Trophoblast cell (in vitro differentiated cells and primary cell): Measurements from ENCODE around the gene OGFOD3.

Experiments
- DNase-seq, 2 donors: peaks; one replicate each; pipeline ENCODE4 v3.0.0-alpha.2; 2016
- H2AFZ ChIP-seq: 2 replicates; pipeline ENCODE4 v1.6.1; 2013; ENCODE audit warnings: low read length, moderate library complexity, mild to moderate bottlenecking; ENCODE audit not compliant: insufficient read depth, poor library complexity
- H2AK5ac ChIP-seq: 2 replicates; pipeline ENCODE4 v1.6.1; 2013; ENCODE audit warnings: mild to moderate bottlenecking, low read length
- H2BK120ac ChIP-seq: 2 replicates; pipeline ENCODE4 v1.6.1; 2013; ENCODE audit warnings: low read length, mild to moderate bottlenecking, moderate library complexity; ENCODE audit not compliant: insufficient read depth, poor library complexity
- H2BK12ac ChIP-seq: 2 replicates; pipeline ENCODE4 v1.6.1; 2013; ENCODE audit warnings: mild to moderate bottlenecking, low read length, moderate library complexity
- H2BK5ac ChIP-seq: 2 replicates; pipeline ENCODE4 v1.6.1; 2013; ENCODE audit warnings: low read length, low read depth, moderate library complexity, mild to moderate bottlenecking; ENCODE audit not compliant: poor library complexity
- H3K14ac ChIP-seq: 2 replicates; pipeline ENCODE4 v1.6.1; 2013; ENCODE audit warnings: mild to moderate bottlenecking, low read length
- H3K18ac ChIP-seq: 2 replicates; pipeline ENCODE4 v1.6.1; 2013; ENCODE audit warnings: mild to moderate bottlenecking, low read length
- H3K23ac ChIP-seq: 2 replicates; pipeline ENCODE4 v1.6.1; 2013; ENCODE audit warnings: low read length
- H3K27ac ChIP-seq: 2 replicates; pipeline ENCODE4 v1.5.1; 2013; ENCODE audit warnings: low read depth, mild to moderate bottlenecking, inconsistent platforms, low read length, moderate library complexity
- H3K27me3 ChIP-seq: 2 replicates; pipeline ENCODE4 v1.6.1; 2013; ENCODE audit warnings: inconsistent platforms, mild to moderate bottlenecking, low read length, moderate library complexity; ENCODE audit not compliant: insufficient read depth
- H3K36me3 ChIP-seq, 2 experiments: 1 replicate in 1 of 2; 2 replicates in 1 of 2; pipeline ENCODE4 v1.6.1; 2013; ENCODE audit warnings: low read length in 2 of 2, mild to moderate bottlenecking in 2 of 2, moderate library complexity in 1 of 2; ENCODE audit not compliant: insufficient read depth in 2 of 2, control insufficient read depth in 1 of 2
- H3K4ac ChIP-seq: 2 replicates; pipeline ENCODE4 v1.6.1; 2013; ENCODE audit warnings: low read depth, mild to moderate bottlenecking, low read length, moderate library complexity
- H3K4me1 ChIP-seq, 2 experiments: 1 replicate in 1 of 2; 2 replicates in 1 of 2; pipeline ENCODE4 v1.6.1; 2013; ENCODE audit warnings: low read length in 2 of 2, mild to moderate bottlenecking in 2 of 2, moderate library complexity in 1 of 2; ENCODE audit not compliant: insufficient read depth in 2 of 2, control insufficient read depth in 1 of 2
- H3K4me2 ChIP-seq: 2 replicates; pipeline ENCODE4 v1.6.1; 2013; ENCODE audit warnings: inconsistent platforms, mild to moderate bottlenecking, low read length, moderate library complexity
- H3K4me3 ChIP-seq: 2 replicates; pipeline ENCODE4 v1.5.1; 2013; ENCODE audit warnings: mild to moderate bottlenecking, low read depth, low read length, inconsistent platforms
- H3K79me1 ChIP-seq: one replicate; pipeline ENCODE4 v1.6.1; 2013; ENCODE audit warnings: low read length
- H3K79me2 ChIP-seq: 2 replicates; pipeline ENCODE4 v1.6.1; 2013; ENCODE audit warnings: low read length, mild to moderate bottlenecking; ENCODE audit not compliant: control insufficient read depth, insufficient read depth, poor library complexity
- H3K9ac ChIP-seq: 2 replicates; pipeline ENCODE4 v1.6.1; 2013; ENCODE audit warnings: mild to moderate bottlenecking, low read length
- H3K9me3 ChIP-seq: 2 replicates; pipeline ENCODE4 v1.6.1; 2013; ENCODE audit warnings: low read depth, mild to moderate bottlenecking, control low read depth, inconsistent platforms, low read length; ENCODE audit not compliant: insufficient read depth
- H4K12ac ChIP-seq: 2 replicates; pipeline ENCODE4 v1.6.1; 2013; ENCODE audit warnings: low read depth, mild to moderate bottlenecking, low read length, moderate library complexity
- H4K8ac ChIP-seq: 2 replicates; pipeline ENCODE4 v1.6.1; 2013; ENCODE audit warnings: low read depth, mild to moderate bottlenecking, low read length, moderate library complexity
- H4K91ac ChIP-seq: one replicate; pipeline ENCODE4 v1.6.1; 2013; ENCODE audit warnings: low read depth, mild to moderate bottlenecking, low read length, moderate library complexity
- WGBS: extraction: QIAGEN DNeasy Blood & Tissue Kit; methylation state at CpG from one replicate; pipeline ENCODE4 v1.1.7; 2013; ENCODE audit warnings: missing lambda C conversion rate; ENCODE audit not compliant: insufficient read length, insufficient coverage; ENCODE audit errors: extremely low coverage; 5-methylcytosine and 5-hydroxymethylcytosine counted together

Gene OGFOD3

DNA sequence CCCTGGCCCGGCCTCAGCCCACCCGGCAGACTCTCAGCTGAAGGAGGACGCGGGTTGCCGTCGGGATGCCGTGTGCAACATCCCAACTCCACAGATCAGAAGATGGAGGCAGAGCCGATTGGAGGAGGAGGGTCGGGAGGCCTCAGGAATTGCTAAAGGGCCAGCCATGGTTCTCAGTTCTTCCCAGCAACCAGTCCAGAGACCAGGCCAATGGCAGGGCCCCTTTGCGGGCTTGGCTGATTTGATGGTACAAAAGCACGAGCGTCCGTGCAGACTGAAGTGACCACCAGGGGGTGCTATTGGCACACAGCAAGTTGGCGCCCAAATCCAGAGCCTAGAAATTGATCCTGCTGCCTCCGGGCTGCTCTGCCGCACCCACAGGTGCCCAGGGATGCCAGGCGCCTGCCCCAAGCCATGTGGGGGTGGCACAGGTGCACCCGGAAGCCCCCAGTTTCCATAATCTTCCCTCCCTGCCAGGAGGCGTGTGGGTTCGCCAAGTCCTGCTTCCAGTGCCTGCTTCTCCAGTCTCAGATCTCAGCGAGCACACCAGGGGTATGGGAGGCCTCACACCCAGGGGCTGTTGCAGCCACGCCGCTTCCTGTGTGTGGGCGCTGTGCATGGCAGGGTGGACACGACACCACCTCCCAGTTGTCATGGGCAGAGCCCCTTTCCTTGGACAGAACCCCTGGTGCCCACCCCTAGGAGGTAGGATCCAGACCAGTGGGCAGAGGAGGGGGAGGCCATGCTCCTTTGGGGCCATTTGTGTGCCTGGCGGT, 66.5 kb downstream of the OGFOD3 start:
- Histone ChIP-seq H3K4me3 (peak overlapping the region; percentile 16), H3K4me2 (no peak overlapping the region), H2BK120ac (no peak overlapping the region), H3K9ac (no peak overlapping the region), H3K27me3 (no peaks in the 10 kb centered on the region), H2BK5ac (no peak overlapping the region), H2AK5ac (no peak overlapping the region), H2BK12ac (peak overlapping the region; percentile 14), H3K4me1 (peaks cover 9 to 14% of the 10 kb centered on the region in 2 experiments), H4K12ac (peak overlapping the region; percentile 6), H3K14ac (no peak overlapping the region), H3K18ac (no peak overlapping the region), H3K79me2 (peaks cover 2% of the 10 kb centered on the region), H3K4ac (no peak overlapping the region), H3K79me1 (no peaks in the 10 kb centered on the region), H3K27ac (no peak overlapping the region), H3K9me3 (no peaks in the 10 kb centered on the region), H3K36me3 (no peaks in the 10 kb centered on the region), H2AFZ (no peak overlapping the region), H4K8ac (no peak overlapping the region), H3K23ac (no peak overlapping the region), H4K91ac (no peak overlapping the region)
- no CpG with 5 or more reads among the region's 26 CpGs for WGBS
- peak; percentile 82 to 95 for DNase-seq

DNA sequence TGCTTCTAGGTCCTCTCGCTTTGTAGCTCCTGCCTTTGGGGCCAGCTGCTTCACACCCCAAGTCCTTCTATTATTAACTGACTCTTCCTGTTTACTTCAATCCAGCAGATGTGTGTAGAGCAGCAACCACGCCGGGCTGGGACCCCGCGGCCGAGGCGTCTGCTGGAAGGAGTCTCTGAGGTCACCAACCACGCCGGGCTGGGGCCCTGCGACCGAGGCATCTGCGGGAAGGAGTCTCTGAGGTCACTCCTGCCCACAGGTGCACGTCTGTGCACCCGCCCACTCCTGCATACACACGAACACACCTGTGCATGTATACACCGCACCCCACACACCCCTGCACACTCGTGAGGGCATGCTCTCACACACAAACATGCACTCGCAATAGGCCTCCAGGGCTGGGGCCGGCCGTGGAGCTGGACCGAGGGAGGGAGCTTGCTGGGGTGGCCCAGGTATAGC, 67.1 kb downstream of the OGFOD3 start:
- Histone ChIP-seq H4K12ac (no peak overlapping the region), H2BK12ac (no peak overlapping the region), H3K36me3 (no peaks in the 10 kb centered on the region), H3K79me1 (peaks cover 2% of the 10 kb centered on the region), H3K79me2 (no peaks in the 10 kb centered on the region), H3K4me3 (no peak overlapping the region), H4K8ac (no peak overlapping the region), H2AK5ac (no peak overlapping the region), H3K23ac (no peak overlapping the region), H3K9me3 (no peaks in the 10 kb centered on the region), H3K14ac (no peak overlapping the region), H2AFZ (no peak overlapping the region), H3K27ac (no peak overlapping the region), H3K4ac (no peak overlapping the region), H4K91ac (no peak overlapping the region), H3K4me1 (peaks cover 13 to 18% of the 10 kb centered on the region in 2 experiments), H2BK120ac (no peak overlapping the region), H2BK5ac (no peak overlapping the region), H3K27me3 (no peaks in the 10 kb centered on the region), H3K4me2 (no peak overlapping the region), H3K9ac (no peak overlapping the region), H3K18ac (no peak overlapping the region)
- no CpG with 5 or more reads among the region's 21 CpGs for WGBS
- no peak for DNase-seq

DNA sequence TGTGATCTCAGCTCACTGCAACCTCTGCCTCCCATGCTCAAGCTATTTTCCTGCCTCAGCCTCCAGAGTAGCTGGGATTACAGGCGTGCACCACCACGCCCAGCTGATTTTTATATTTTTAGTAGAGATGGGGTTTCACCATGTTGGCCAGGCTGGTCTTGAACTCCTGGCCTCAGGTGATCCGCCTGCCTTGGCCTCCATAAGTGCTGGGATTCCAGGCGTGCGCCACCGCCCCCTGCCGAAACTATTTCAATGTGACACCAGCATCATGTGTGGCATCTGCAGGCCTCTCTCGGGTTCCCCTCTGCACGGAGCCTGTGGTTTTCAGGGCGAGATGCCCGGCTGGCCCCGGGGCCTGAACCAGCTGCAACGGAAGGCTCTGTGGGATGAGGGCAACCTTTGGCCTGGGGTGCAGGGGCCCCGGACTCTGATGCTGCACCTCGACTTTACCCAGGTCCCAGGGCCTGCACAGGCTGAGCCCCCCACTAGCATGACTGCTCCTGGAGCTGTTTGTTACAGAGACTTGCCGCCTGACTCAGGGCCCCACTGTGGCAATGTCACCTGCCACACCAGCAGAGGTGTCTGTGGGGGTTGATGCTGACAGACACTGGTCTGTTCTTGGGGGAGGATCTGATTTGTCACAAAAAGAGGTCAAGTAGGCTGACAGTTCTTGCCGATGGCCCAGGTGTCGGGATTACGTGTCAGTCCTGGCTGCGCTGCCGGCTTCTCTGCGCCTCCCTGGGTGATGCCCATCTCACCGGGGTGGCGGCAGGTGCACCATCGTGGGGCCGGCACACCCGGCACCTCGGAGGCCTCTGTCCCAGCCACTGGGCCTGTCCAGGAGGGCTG, 68.0 kb downstream of the OGFOD3 start:
- no peak overlapping the region for H4K8ac ChIP-seq
- no CpG with 5 or more reads among the region's 28 CpGs for WGBS
- H2BK120ac ChIP-seq, result no peak overlapping the region
- H2AK5ac ChIP-seq, result peak overlapping the region; percentile 15
- no peak overlapping the region for H4K91ac ChIP-seq
- no peak overlapping the region for H3K9ac ChIP-seq
- H4K12ac ChIP-seq, result no peak overlapping the region
- DNase-seq, result no peak
- H3K23ac ChIP-seq, result no peak overlapping the region
- H2AFZ ChIP-seq, result no peak overlapping the region
- no peak overlapping the region for H3K14ac ChIP-seq
- H3K4ac ChIP-seq, result no peak overlapping the region
- H3K27ac ChIP-seq, result no peak overlapping the region
- H3K27me3 ChIP-seq, result no peaks in the 10 kb centered on the region
- peaks cover 5% of the 10 kb centered on the region for H3K79me1 ChIP-seq
- no peak overlapping the region for H2BK5ac ChIP-seq
- peaks cover 11 to 17% of the 10 kb centered on the region in 2 experiments for H3K4me1 ChIP-seq
- no peak overlapping the region for H2BK12ac ChIP-seq
- no peaks in the 10 kb centered on the region for H3K79me2 ChIP-seq
- H3K9me3 ChIP-seq, result no peaks in the 10 kb centered on the region
- H3K4me2 ChIP-seq, result no peak overlapping the region
- H3K36me3 ChIP-seq, result no peaks in the 10 kb centered on the region
- H3K4me3 ChIP-seq, result no peak overlapping the region
- H3K18ac ChIP-seq, result no peak overlapping the region

DNA sequence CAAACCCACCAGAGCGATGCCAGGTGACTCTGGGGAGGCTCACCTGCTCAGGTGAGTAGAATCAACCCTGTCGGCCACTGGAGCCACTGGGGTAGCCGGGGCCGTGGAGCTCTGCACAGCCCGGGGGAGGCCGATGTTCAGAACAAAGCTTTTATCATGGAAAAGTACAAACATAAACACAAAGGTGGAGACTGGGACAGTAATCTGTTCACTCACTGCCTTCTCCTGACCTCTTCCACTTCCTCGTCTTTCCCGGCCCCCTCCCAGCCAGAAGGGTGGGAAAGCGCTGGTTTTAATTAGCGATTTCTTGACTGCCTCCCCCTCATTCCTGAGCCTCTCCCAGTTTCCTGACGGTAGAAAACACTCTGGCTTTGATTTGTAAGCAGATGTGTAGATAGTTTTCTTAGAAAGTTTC, 69.1 kb downstream of the OGFOD3 start:
- peak overlapping the region; percentile 59 for H2BK12ac ChIP-seq
- peak overlapping the region; percentile 46 for H2AFZ ChIP-seq
- no peaks in the 10 kb centered on the region for H3K9me3 ChIP-seq
- no peaks in the 10 kb centered on the region for H3K36me3 ChIP-seq
- no peak overlapping the region for H2BK120ac ChIP-seq
- H3K4me1 ChIP-seq, result peaks cover 14 to 27% of the 10 kb centered on the region in 2 experiments
- no peak overlapping the region for H3K4me2 ChIP-seq
- no peak for DNase-seq
- no peak overlapping the region for H3K4me3 ChIP-seq
- no peak overlapping the region for H2BK5ac ChIP-seq
- H4K12ac ChIP-seq, result peak overlapping the region; percentile 12
- no peaks in the 10 kb centered on the region for H3K79me2 ChIP-seq
- H4K8ac ChIP-seq, result no peak overlapping the region
- no peak overlapping the region for H3K23ac ChIP-seq
- no peak overlapping the region for H3K18ac ChIP-seq
- H3K14ac ChIP-seq, result no peak overlapping the region
- no CpG with 5 or more reads among the region's 11 CpGs for WGBS
- no peaks in the 10 kb centered on the region for H3K27me3 ChIP-seq
- H2AK5ac ChIP-seq, result no peak overlapping the region
- H3K27ac ChIP-seq, result no peak overlapping the region
- no peak overlapping the region for H3K9ac ChIP-seq
- peak overlapping the region; percentile 61 for H4K91ac ChIP-seq
- H3K79me1 ChIP-seq, result peaks cover 9% of the 10 kb centered on the region
- no peak overlapping the region for H3K4ac ChIP-seq
